KG1 (cell line): Measurements from ENCODE around the gene TMEM229B.

ENCODE experiments used
- DNase-seq: peaks from one replicate; lab custom pipeline; 2025; lab: John Stamatoyannopoulos, UW

TMEM229B gene

GRCh38 chr14:67514650-67515385 lies 26.3 kb upstream of the TMEM229B start:
- DNase-seq = peak; percentile 20

- DNase-seq = no peak
Measured at GRCh38 chr14:67514203-67514607, 25.7 kb upstream of the TMEM229B start.

- no peak for DNase-seq
Measured at GRCh38 chr14:67513631-67514108, 25.1 kb upstream of the TMEM229B start.

- no peak for DNase-seq
Measured at GRCh38 chr14:67512463-67513310, 24.2 kb upstream of the TMEM229B start.

GRCh38 chr14:67510836-67511235 lies 22.3 kb upstream of the TMEM229B start:
- no peak for DNase-seq

GRCh38 chr14:67510121-67510520 lies 21.6 kb upstream of the TMEM229B start:
- DNase-seq = no peak

- DNase-seq = no peak
Measured at GRCh38 chr14:67508956-67509355, 20.4 kb upstream of the TMEM229B start.

- DNase-seq = no peak
Measured at GRCh38 chr14:67505254-67505653, 16.7 kb upstream of the TMEM229B start.

GRCh38 chr14:67503331-67503730 lies 14.8 kb upstream of the TMEM229B start:
- no peak for DNase-seq

- DNase-seq = no peak
Measured at GRCh38 chr14:67502867-67503266, 14.3 kb upstream of the TMEM229B start.

- DNase-seq = no peak
Measured at GRCh38 chr14:67501670-67502069, 13.1 kb upstream of the TMEM229B start.

- DNase-seq = no peak
Measured at GRCh38 chr14:67500981-67501380, 12.5 kb upstream of the TMEM229B start.

GRCh38 chr14:67497716-67498115 lies 9.2 kb upstream of the TMEM229B start:
- DNase-seq = no peak

GRCh38 chr14:67497216-67497615 lies 8.7 kb upstream of the TMEM229B start:
- DNase-seq = no peak

GRCh38 chr14:67495827-67496226 lies 7.3 kb upstream of the TMEM229B start:
- DNase-seq = no peak

GRCh38 chr14:67493092-67493717 lies 4.7 kb upstream of the TMEM229B start:
- no peak for DNase-seq

GRCh38 chr14:67492538-67492937 lies 4.0 kb upstream of the TMEM229B start:
- DNase-seq = no peak

- DNase-seq = no peak
Measured at GRCh38 chr14:67491741-67492507, 3.4 kb upstream of the TMEM229B start.

GRCh38 chr14:67491285-67491684 lies 2.8 kb upstream of the TMEM229B start:
- no peak for DNase-seq

GRCh38 chr14:67490196-67490595 lies 1.7 kb upstream of the TMEM229B start:
- DNase-seq = no peak

GRCh38 chr14:67487332-67487731 lies 1.2 kb downstream of the TMEM229B start:
- no peak for DNase-seq

GRCh38 chr14:67486890-67487289 lies 1.6 kb downstream of the TMEM229B start:
- DNase-seq = no peak
